Stomach smooth muscle (tissue), 2 donors: Measurements from ENCODE around the gene RPS3A.
A peak's percentile ranks its signal among the peaks of the same experiment; 100 is the strongest.
"Not testable (repeated sequence)": the region's sequence is repeated elsewhere in the genome, so short reads cannot be mapped to it uniquely, and the experiment has no call there.

Source experiments
- H3K27ac ChIP-seq: one replicate; pipeline ENCODE4 v1.7.0; 2013; ENCODE audit warnings: mild to moderate bottlenecking, low read length, inconsistent platforms
- H3K27me3 ChIP-seq, 2 donors: one replicate each; pipeline ENCODE4 v1.7.0; 2013; ENCODE audit warnings: low read length in 2 of 2; ENCODE audit not compliant: insufficient read depth in 2 of 2, control insufficient read depth in 1 of 2
- H3K36me3 ChIP-seq, 2 donors: one replicate each; pipeline ENCODE4 v1.7.0; 2013; ENCODE audit warnings: low read length in 2 of 2; ENCODE audit not compliant: control insufficient read depth in 2 of 2, insufficient read depth in 2 of 2
- H3K4me1 ChIP-seq: one replicate; pipeline ENCODE4 v1.7.0; 2013; ENCODE audit warnings: low read length; ENCODE audit not compliant: control insufficient read depth, insufficient read depth
- H3K4me3 ChIP-seq, 2 donors: one replicate each; pipeline ENCODE4 v1.7.0; 2013; ENCODE audit warnings: low read length in 2 of 2
- H3K9ac ChIP-seq, 2 donors: one replicate each; pipeline ENCODE4 v1.7.0; 2013; ENCODE audit warnings: low read length in 2 of 2, mild to moderate bottlenecking in 1 of 2
- H3K9me3 ChIP-seq, 2 donors: one replicate each; pipeline ENCODE4 v1.7.0; 2013; ENCODE audit warnings: low read length in 2 of 2; ENCODE audit not compliant: control insufficient read depth in 2 of 2
- donor health status: healthy.
- donor health status: Pancreatic carcinoma.

The RPS3A gene

GRCh38 chr4:151114338-151114737 is 14.9 kb downstream of the RPS3A start:
- peak overlapping the region; percentile 24 for H3K27ac ChIP-seq
- no peaks in the 10 kb centered on the region for H3K27me3 ChIP-seq
- peak overlapping the region in 1 of 2 donors; percentile 47 for H3K9ac ChIP-seq
- H3K4me1 ChIP-seq = no peaks in the 10 kb centered on the region
- no peaks in the 10 kb centered on the region for H3K9me3 ChIP-seq
- no peak overlapping the region for H3K4me3 ChIP-seq
- peaks cover 5 to 13% of the 10 kb centered on the region in 2 donors for H3K36me3 ChIP-seq

DNA sequence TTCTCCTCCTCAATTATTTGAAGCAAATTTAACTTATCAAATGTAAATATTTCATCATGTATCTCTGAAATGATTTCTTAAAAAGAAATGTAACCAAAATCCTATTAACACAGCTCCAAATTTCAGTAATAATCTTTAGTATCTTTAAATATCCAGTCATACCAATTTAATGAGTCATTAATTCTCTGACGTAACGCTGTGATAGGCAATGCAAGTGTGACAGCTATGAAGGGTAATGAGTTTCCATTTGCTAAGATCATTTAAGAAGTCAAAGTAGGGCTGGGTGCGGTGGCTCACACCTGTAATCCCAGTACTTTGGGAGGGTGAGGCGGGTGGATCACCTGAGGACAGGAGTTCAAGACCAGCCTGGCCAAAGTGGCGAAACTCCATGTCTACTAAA is 15.6 kb downstream of the RPS3A start:
- no peak overlapping the region for H3K9ac ChIP-seq
- H3K27me3 ChIP-seq = no peaks in the 10 kb centered on the region
- H3K36me3 ChIP-seq = peaks cover 5 to 17% of the 10 kb centered on the region in 2 donors
- H3K27ac ChIP-seq = no peak overlapping the region
- no peaks in the 10 kb centered on the region for H3K9me3 ChIP-seq
- no peak overlapping the region for H3K4me3 ChIP-seq
- H3K4me1 ChIP-seq = no peaks in the 10 kb centered on the region

DNA sequence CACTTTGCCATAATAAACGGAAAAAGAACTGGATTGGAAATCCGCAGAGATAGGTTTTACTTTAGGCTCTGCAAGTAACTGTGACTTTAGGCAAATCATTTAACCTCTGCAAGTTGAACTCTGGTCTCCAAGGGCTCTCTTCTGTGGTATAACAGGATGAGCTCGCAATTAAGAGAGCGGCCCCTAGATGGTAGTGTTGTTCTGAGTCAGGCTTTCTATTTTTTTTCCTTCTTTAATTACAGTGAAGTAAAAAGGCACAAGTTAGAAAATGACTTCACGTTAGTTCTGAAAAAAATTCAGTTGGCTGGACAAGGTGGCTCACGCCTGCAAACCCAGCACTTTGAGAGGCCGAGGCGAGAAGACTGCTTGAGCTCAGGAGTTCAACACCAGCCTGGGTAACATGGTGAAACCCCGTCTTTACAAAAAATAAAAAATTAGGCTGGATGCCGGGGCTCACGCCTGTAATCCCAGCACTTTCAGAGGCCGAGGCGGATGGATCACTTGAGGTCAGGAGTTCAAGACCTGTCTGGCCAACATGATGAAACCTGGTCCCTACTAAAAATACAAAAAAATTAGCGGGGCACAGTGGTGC is 18.0 kb downstream of the RPS3A start:
- Histone ChIP-seq H3K27me3 (no peaks in the 10 kb centered on the region), H3K9ac (no peak overlapping the region), H3K27ac (no peak overlapping the region), H3K4me1 (no peaks in the 10 kb centered on the region), H3K36me3 (peaks cover 14 to 19% of the 10 kb centered on the region in 2 donors), H3K4me3 (no peak overlapping the region), H3K9me3 (no peaks in the 10 kb centered on the region)

DNA sequence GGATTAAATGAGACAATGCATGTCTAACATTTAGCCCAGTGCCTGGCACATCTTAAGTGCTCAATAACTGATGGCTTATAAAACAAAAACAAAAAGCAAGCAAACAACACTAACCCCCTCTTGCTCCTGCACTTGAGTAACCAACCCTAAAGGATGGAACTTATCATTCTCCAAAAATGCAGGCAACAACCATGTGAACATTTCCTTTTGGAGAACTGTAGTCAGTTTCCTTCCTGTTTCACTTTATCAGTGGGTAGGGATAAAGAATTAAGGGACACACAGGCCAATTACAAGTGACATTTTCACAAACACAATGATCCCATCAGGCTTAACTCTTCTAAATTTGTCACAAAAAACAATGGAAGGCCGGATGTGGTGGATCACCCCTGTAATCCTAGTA is 30.4 kb downstream of the RPS3A start:
- H3K27me3 ChIP-seq = no peaks in the 10 kb centered on the region
- H3K4me1 ChIP-seq = no peaks in the 10 kb centered on the region
- no peak overlapping the region for H3K4me3 ChIP-seq
- peaks cover 29 to 31% of the 10 kb centered on the region in 2 donors for H3K36me3 ChIP-seq
- H3K9me3 ChIP-seq = no peaks in the 10 kb centered on the region
- no peak overlapping the region for H3K9ac ChIP-seq
- no peak overlapping the region for H3K27ac ChIP-seq

- Histone ChIP-seq H3K4me1 (no peaks in the 10 kb centered on the region), H3K27me3 (no peaks in the 10 kb centered on the region), H3K4me3 (no peak overlapping the region), H3K9ac (no peak overlapping the region), H3K36me3 (peaks cover 18 to 21% of the 10 kb centered on the region in 2 donors), H3K27ac (no peak overlapping the region), H3K9me3 (no peaks in the 10 kb centered on the region)
Observed at GRCh38 chr4:151133311-151133710, 33.9 kb downstream of the RPS3A start.

GRCh38 chr4:151136048-151136447 is 36.6 kb downstream of the RPS3A start:
- H3K9ac ChIP-seq, H3K4me1 ChIP-seq, H3K27me3 ChIP-seq, H3K4me3 ChIP-seq, H3K27ac ChIP-seq, H3K9me3 ChIP-seq: not testable (repeated sequence)
- peaks cover 17 to 28% of the 10 kb centered on the region in 2 donors for H3K36me3 ChIP-seq

- no peaks in the 10 kb centered on the region for H3K27me3 ChIP-seq
- no peaks in the 10 kb centered on the region for H3K9me3 ChIP-seq
- H3K9ac ChIP-seq = no peak overlapping the region
- H3K4me1 ChIP-seq = no peaks in the 10 kb centered on the region
- no peak overlapping the region for H3K27ac ChIP-seq
- no peak overlapping the region for H3K4me3 ChIP-seq
- peaks cover 26 to 38% of the 10 kb centered on the region in 2 donors for H3K36me3 ChIP-seq
Observed at GRCh38 chr4:151139814-151140213, 40.4 kb downstream of the RPS3A start.

DNA sequence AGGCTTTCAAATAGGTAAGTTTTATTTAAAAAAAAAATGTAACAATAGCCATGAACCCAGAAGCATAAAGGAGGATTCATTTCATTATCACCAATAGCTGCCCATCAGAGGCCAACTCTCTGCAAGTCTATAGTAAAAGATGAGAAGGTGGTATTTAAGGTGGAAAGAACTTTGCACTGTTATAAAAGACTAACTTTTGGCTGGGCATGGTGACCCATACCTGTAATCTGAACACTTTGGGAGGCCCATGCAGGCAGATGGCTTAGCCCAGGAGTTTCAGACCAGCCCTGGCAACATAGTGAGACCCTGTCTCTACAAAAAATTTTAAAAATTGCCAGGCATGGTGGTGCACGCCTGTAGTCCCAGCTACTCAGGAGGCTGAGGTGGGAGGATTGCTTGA is 43.3 kb downstream of the RPS3A start:
- H3K4me1 ChIP-seq = no peaks in the 10 kb centered on the region
- H3K27ac ChIP-seq = no peak overlapping the region
- no peak overlapping the region for H3K9ac ChIP-seq
- H3K9me3 ChIP-seq = no peaks in the 10 kb centered on the region
- no peaks in the 10 kb centered on the region for H3K27me3 ChIP-seq
- no peak overlapping the region for H3K4me3 ChIP-seq
- H3K36me3 ChIP-seq = peaks cover 40 to 57% of the 10 kb centered on the region in 2 donors

GRCh38 chr4:151143162-151143561 is 43.7 kb downstream of the RPS3A start:
- Histone ChIP-seq H3K4me3 (no peak overlapping the region), H3K27ac (no peak overlapping the region), H3K9me3 (no peaks in the 10 kb centered on the region), H3K4me1 (no peaks in the 10 kb centered on the region), H3K27me3 (no peaks in the 10 kb centered on the region), H3K9ac (no peak overlapping the region), H3K36me3 (peaks cover 43 to 60% of the 10 kb centered on the region in 2 donors)

GRCh38 chr4:151143811-151144210 is 44.4 kb downstream of the RPS3A start:
- no peaks in the 10 kb centered on the region for H3K27me3 ChIP-seq
- no peak overlapping the region for H3K9ac ChIP-seq
- H3K4me1 ChIP-seq = no peaks in the 10 kb centered on the region
- peaks cover 40 to 57% of the 10 kb centered on the region in 2 donors for H3K36me3 ChIP-seq
- H3K9me3 ChIP-seq = no peaks in the 10 kb centered on the region
- no peak overlapping the region for H3K27ac ChIP-seq
- no peak overlapping the region for H3K4me3 ChIP-seq

GRCh38 chr4:151144329-151145072 is 45.1 kb downstream of the RPS3A start:
- Histone ChIP-seq H3K36me3 (peaks cover 40 to 58% of the 10 kb centered on the region in 2 donors), H3K9me3 (no peaks in the 10 kb centered on the region), H3K4me3 (no peak overlapping the region), H3K9ac (no peak overlapping the region), H3K27me3 (no peaks in the 10 kb centered on the region), H3K4me1 (no peaks in the 10 kb centered on the region), H3K27ac (no peak overlapping the region)
